ENCODE results near the gene KIF26A. TPM values are rescaled to one million over a fixed set of nuclear protein-coding genes. Genes with fewer than 3 reads are reported as not detected.

The KIF26A gene
- total RNA-seq, 1 experiment from 2014 or later: 5.5 TPM

DNA sequence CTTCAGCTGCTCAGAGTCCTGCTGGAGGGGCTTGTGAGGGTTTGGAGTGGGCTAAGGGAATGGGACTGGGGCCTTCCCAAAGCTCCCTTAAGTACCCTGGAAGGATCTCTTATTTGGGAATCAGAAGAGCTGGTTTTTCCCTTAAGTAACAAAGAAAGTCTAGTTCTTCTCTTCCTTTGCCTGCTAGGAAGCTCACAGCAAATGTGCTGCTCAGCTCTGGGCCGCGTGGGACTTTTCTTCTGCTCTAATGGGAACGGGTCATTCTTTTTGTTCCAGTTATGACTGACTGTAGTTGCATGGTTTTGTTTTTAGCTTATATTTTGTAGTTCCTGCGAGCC is 6.0 kb downstream of the KIF26A start:
- TF ChIP-seq, protein P1, sequence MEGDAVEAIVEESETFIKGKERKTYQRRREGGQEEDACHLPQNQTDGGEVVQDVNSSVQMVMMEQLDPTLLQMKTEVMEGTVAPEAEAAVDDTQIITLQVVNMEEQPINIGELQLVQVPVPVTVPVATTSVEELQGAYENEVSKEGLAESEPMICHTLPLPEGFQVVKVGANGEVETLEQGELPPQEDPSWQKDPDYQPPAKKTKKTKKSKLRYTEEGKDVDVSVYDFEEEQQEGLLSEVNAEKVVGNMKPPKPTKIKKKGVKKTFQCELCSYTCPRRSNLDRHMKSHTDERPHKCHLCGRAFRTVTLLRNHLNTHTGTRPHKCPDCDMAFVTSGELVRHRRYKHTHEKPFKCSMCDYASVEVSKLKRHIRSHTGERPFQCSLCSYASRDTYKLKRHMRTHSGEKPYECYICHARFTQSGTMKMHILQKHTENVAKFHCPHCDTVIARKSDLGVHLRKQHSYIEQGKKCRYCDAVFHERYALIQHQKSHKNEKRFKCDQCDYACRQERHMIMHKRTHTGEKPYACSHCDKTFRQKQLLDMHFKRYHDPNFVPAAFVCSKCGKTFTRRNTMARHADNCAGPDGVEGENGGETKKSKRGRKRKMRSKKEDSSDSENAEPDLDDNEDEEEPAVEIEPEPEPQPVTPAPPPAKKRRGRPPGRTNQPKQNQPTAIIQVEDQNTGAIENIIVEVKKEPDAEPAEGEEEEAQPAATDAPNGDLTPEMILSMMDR (IDR thresholded peaks at IDR 0.05; ENCODE audit: insufficient read depth in 1 of 2, low read depth in 1 of 2, low read length in 1 of 2, severe bottlenecking in 1 of 2, unreplicated experiment in 1 of 2): no peak
- no peaks in the 10 kb centered on the region for H3K9me3 ChIP-seq
- no peaks in the 10 kb centered on the region for H3K36me3 ChIP-seq (ENCODE audit: control insufficient read depth, insufficient read depth, low read length)
- no peak overlapping the region for H3K4me3 ChIP-seq (ENCODE audit: low read depth, low read length)
- H3K9me3 Mint-ChIP-seq (ENCODE audit: unreplicated experiment): no peaks in the 10 kb centered on the region
- no peak for DNase-seq
- H3K27me3 ChIP-seq (replicated peaks; ENCODE audit: control insufficient read depth, insufficient read depth, low read length): no peaks in the 10 kb centered on the region
- H3K36me3 Mint-ChIP-seq (ENCODE audit: insufficient read depth, unreplicated experiment): no peaks in the 10 kb centered on the region
- H3K27me3 Mint-ChIP-seq (ENCODE audit: insufficient read depth, unreplicated experiment): peaks cover 12% of the 10 kb centered on the region
- H3K4me1 ChIP-seq: no peaks in the 10 kb centered on the region
- H3K4me1 Mint-ChIP-seq (ENCODE audit: low read depth, unreplicated experiment): no peaks in the 10 kb centered on the region
- no peak overlapping the region for H3K4me3 Mint-ChIP-seq (ENCODE audit: unreplicated experiment)
- intact Hi-C loops (cut with micrococcal nuclease; ENCODE audit: unreplicated experiment): no loop called here
- no TSS peak for BruUV-seq (replicated peaks)
- POLR2A ChIA-PET: no interaction called here
- CTCF ChIA-PET: no interaction called here
- no peak overlapping the region for H3K27ac Mint-ChIP-seq (ENCODE audit: unreplicated experiment)

DNA sequence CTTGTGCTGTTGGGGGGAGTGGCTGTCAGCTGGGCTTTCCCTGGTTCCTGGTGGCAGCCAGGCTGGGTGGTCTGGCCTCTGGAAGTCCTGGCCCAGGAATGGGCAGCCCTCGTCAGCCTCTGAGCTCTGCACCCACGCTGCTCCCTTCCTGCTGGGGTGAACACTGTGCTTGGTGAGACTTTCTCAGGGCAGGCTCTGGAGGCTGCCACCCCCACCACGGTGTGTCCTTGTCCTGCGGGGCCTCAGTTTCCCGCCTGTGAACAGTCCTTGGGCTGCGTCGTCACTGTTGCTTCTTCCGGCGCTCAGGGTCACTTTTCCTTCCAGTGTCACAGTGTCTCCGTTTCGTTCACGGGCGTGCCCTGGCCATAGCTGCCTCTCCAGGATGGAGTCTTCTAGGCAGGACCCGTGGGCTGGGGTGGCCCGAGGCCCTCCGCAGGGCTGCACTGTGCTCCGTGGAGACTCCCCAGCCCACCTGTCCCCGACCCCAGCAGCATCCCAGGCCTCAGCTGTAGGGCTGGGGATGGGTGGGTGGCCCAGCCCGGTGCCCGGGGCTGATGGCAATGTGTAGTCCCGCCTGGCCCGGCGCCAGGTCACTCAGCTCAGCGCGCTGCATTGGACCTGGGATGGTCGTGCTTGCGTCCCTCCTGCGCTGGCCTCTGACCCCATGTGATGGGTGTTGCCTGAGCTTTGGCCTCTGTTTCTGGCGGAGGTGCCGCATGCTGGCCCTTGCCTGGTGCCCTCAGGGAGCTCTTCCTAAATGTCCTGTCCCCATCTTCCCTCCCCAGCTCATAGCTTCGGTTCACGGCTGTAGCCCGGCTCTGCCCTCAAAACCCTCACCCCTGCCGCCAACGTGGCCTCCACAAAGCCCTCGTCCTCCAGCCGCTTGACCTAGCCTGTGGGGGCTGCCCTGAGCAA is 6.8 kb downstream of the KIF26A start:
- intact Hi-C loops (cut with micrococcal nuclease; ENCODE audit: unreplicated experiment): no loop called here
- POLR2A ChIA-PET: no interaction called here
- CTCF ChIA-PET: no interaction called here
- no peak overlapping the region for H3K27ac Mint-ChIP-seq (ENCODE audit: unreplicated experiment)
- BruUV-seq (replicated peaks): no TSS peak
- Histone ChIP-seq H3K4me1 (no peaks in the 10 kb centered on the region), H3K9me3 (no peaks in the 10 kb centered on the region), H3K4me3 (ENCODE audit: low read depth, low read length) (no peak overlapping the region), H3K36me3 (ENCODE audit: control insufficient read depth, insufficient read depth, low read length) (no peaks in the 10 kb centered on the region), H3K27me3 (replicated peaks; ENCODE audit: control insufficient read depth, insufficient read depth, low read length) (no peaks in the 10 kb centered on the region)
- DNase-seq: no peak
- no peak overlapping the region for H3K4me3 Mint-ChIP-seq (ENCODE audit: unreplicated experiment)
- no peaks in the 10 kb centered on the region for H3K36me3 Mint-ChIP-seq (ENCODE audit: insufficient read depth, unreplicated experiment)
- no peaks in the 10 kb centered on the region for H3K9me3 Mint-ChIP-seq (ENCODE audit: unreplicated experiment)
- peaks cover 12% of the 10 kb centered on the region for H3K27me3 Mint-ChIP-seq (ENCODE audit: insufficient read depth, unreplicated experiment)
- TF ChIP-seq, protein P1 (IDR thresholded peaks at IDR 0.05; ENCODE audit: insufficient read depth in 1 of 2, low read depth in 1 of 2, low read length in 1 of 2, severe bottlenecking in 1 of 2, unreplicated experiment in 1 of 2): no peak
- H3K4me1 Mint-ChIP-seq (ENCODE audit: low read depth, unreplicated experiment): no peaks in the 10 kb centered on the region

DNA sequence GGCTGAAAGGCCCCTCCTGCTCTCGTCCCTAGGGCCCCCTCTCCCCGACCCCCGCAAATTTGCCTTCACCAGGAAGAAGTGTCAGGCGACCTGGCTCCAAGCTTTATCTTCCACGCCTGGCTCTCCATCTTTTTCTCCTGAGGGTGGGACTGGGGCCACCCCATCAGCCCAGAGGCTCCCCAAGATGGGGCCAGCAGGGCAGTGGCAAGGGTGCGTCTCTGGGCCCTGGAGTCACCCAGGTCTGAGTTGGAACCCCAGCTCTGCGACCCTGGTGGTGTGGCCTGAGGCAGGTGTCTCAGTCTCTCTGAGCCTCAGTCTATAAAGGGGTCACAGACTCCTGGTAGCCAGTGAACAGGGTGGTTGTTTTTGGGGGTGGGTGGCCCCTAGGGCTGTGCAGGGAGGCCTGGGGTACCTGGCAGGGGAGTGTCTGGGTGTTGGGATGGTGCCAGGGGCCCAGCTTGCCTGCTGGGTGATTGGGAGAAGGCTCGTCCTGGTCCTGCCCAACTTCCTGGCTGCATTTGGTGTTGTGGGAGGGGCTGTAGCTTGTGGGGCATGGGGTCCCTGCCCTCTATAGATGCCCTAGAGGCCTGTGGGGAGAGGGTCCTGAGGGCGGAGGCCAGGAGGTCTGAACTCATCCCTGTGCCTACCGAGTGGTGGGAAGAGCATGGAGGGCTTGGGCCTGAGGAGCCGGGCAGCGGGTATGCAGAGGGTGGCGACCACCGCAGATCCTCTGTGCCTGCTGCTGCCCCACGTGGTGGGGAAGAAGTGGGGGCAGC is 7.6 kb downstream of the KIF26A start:
- no TSS peak for BruUV-seq (replicated peaks)
- H3K9me3 Mint-ChIP-seq (ENCODE audit: unreplicated experiment): no peaks in the 10 kb centered on the region

More for the DNA sequence above, 7.6 kb downstream of the KIF26A start:
- no peak overlapping the region for H3K27ac Mint-ChIP-seq (ENCODE audit: unreplicated experiment)
- peaks cover 12% of the 10 kb centered on the region for H3K27me3 Mint-ChIP-seq (ENCODE audit: insufficient read depth, unreplicated experiment)
- Histone ChIP-seq H3K9me3 (no peaks in the 10 kb centered on the region), H3K4me3 (ENCODE audit: low read depth, low read length) (no peak overlapping the region), H3K36me3 (ENCODE audit: control insufficient read depth, insufficient read depth, low read length) (no peaks in the 10 kb centered on the region), H3K4me1 (no peaks in the 10 kb centered on the region), H3K27me3 (replicated peaks; ENCODE audit: control insufficient read depth, insufficient read depth, low read length) (no peaks in the 10 kb centered on the region)
- ChIA-PET CTCF (no interaction called here), POLR2A (no interaction called here)
- H3K4me3 Mint-ChIP-seq (ENCODE audit: unreplicated experiment): no peak overlapping the region
- intact Hi-C loops (cut with micrococcal nuclease; ENCODE audit: unreplicated experiment): no loop called here
- H3K36me3 Mint-ChIP-seq (ENCODE audit: insufficient read depth, unreplicated experiment): no peaks in the 10 kb centered on the region
- no peak for DNase-seq
- no peaks in the 10 kb centered on the region for H3K4me1 Mint-ChIP-seq (ENCODE audit: low read depth, unreplicated experiment)
- TF ChIP-seq, protein P1 (IDR thresholded peaks at IDR 0.05; ENCODE audit: insufficient read depth in 1 of 2, low read depth in 1 of 2, low read length in 1 of 2, severe bottlenecking in 1 of 2, unreplicated experiment in 1 of 2): no peak
